Osteocyte (in vitro differentiated cells): ENCODE data around the gene NOX1. TPM values are rescaled to one million over a fixed set of nuclear protein-coding genes. Genes with fewer than 3 reads are reported as not detected.
A peak's percentile ranks its signal among the peaks of the same experiment; 100 is the strongest.
"Not testable (repeated sequence)": the region's sequence is repeated elsewhere in the genome, so short reads cannot be mapped to it uniquely, and the experiment has no call there.

ENCODE experiments used
- DNase-seq: peaks from one replicate; pipeline ENCODE4 v3.0.0; 2021; ENCODE audit warnings: mixed read lengths; ENCODE audit not compliant: unreplicated experiment; ENCODE audit errors: extremely low spot score
- H3K27ac Mint-ChIP-seq: one replicate; pipeline ENCODE4 v1.8.0; 2021; ENCODE audit warnings: mild to moderate bottlenecking, mixed read lengths; ENCODE audit not compliant: unreplicated experiment
- H3K27me3 Mint-ChIP-seq: one replicate; pipeline ENCODE4 v1.8.0; 2021; ENCODE audit warnings: mixed read lengths; ENCODE audit not compliant: unreplicated experiment
- H3K36me3 Mint-ChIP-seq: one replicate; pipeline ENCODE4 v1.8.0; 2021; ENCODE audit warnings: mixed read lengths; ENCODE audit not compliant: unreplicated experiment
- H3K4me1 Mint-ChIP-seq: one replicate; pipeline ENCODE4 v1.8.0; 2021; ENCODE audit warnings: mixed read lengths; ENCODE audit not compliant: unreplicated experiment
- H3K4me3 Mint-ChIP-seq: one replicate; pipeline ENCODE4 v1.8.0; 2021; ENCODE audit warnings: mild to moderate bottlenecking, moderate library complexity, mixed read lengths; ENCODE audit not compliant: unreplicated experiment
- H3K9me3 Mint-ChIP-seq: one replicate; pipeline ENCODE4 v1.8.0; 2021; ENCODE audit warnings: mixed read lengths; ENCODE audit not compliant: unreplicated experiment
- CTCF ChIP-seq: fragments of 200-600 bp; sonication (generic); IDR thresholded peaks from 2 replicates; pipeline ENCODE4 v1.5.0; 2021; ENCODE audit warnings: antibody characterized with exemption, mild to moderate bottlenecking, moderate library complexity
- total RNA-seq: library from RNA; stranded (reverse); gene quantifications from 2 replicates; pipeline ENCODE4 v1.2.1, GENCODE V29; 2021

Gene NOX1
- total RNA-seq, 1 donor from 2014 or later = not detected

GRCh38 chrX:100819837-100820666 is 54.1 kb downstream of the NOX1 start, which contains the start of gene CSTF2:
CSTF2 (plus strand) TSS chrX:100820391; CDS start chrX:100820417, 26 bp downstream.
- peaks cover 4% of the 10 kb centered on the region for H3K9me3 Mint-ChIP-seq
- peak within 1 kb of the TSS; percentile 59 for H3K27ac Mint-ChIP-seq
- H3K36me3 Mint-ChIP-seq = peaks cover 6% of the 10 kb centered on the region
- no peak for TF ChIP-seq CTCF
- peaks cover 8% of the 10 kb centered on the region for H3K27me3 Mint-ChIP-seq
- peaks cover 5% of the 10 kb centered on the region for H3K4me1 Mint-ChIP-seq
- peak; percentile 91 for DNase-seq
- H3K4me3 Mint-ChIP-seq = peak within 1 kb of the TSS; percentile 78

GRCh38 chrX:100819534-100819836 is 54.7 kb downstream of the NOX1 start:
- Mint-ChIP-seq H3K4me3 (peak overlapping the region; percentile 78), H3K36me3 (peaks cover 6% of the 10 kb centered on the region), H3K4me1 (peaks cover 5% of the 10 kb centered on the region), H3K27ac (peak overlapping the region; percentile 59), H3K27me3 (peaks cover 11% of the 10 kb centered on the region), H3K9me3 (peaks cover 4% of the 10 kb centered on the region)
- DNase-seq = no peak
- no peak for TF ChIP-seq CTCF

GRCh38 chrX:100817340-100817739 is 56.8 kb downstream of the NOX1 start:
- peaks cover 17% of the 10 kb centered on the region for H3K27me3 Mint-ChIP-seq
- H3K36me3 Mint-ChIP-seq = no peaks in the 10 kb centered on the region
- H3K27ac Mint-ChIP-seq = no peak overlapping the region
- peaks cover 13% of the 10 kb centered on the region for H3K9me3 Mint-ChIP-seq
- no peak for TF ChIP-seq CTCF
- DNase-seq = no peak
- H3K4me1 Mint-ChIP-seq = peaks cover 5% of the 10 kb centered on the region
- H3K4me3 Mint-ChIP-seq = no peak overlapping the region

GRCh38 chrX:100812216-100813158 is 61.7 kb downstream of the NOX1 start:
- no peak for TF ChIP-seq CTCF
- Mint-ChIP-seq H3K27ac (no peak overlapping the region), H3K36me3 (no peaks in the 10 kb centered on the region), H3K9me3 (peaks cover 27% of the 10 kb centered on the region), H3K4me3 (no peak overlapping the region), H3K27me3 (peaks cover 34% of the 10 kb centered on the region), H3K4me1 (no peaks in the 10 kb centered on the region)
- no peak for DNase-seq

- not testable (repeated sequence) for DNase-seq, H3K4me1 Mint-ChIP-seq, H3K36me3 Mint-ChIP-seq, H3K27ac Mint-ChIP-seq, H3K4me3 Mint-ChIP-seq
- Mint-ChIP-seq H3K9me3 (peaks cover 19% of the 10 kb centered on the region), H3K27me3 (peaks cover 29% of the 10 kb centered on the region)
Observed at GRCh38 chrX:100808265-100808664, 65.9 kb downstream of the NOX1 start.
